Measurements from ENCODE around the gene FGF21. TPM values are rescaled to one million over a fixed set of nuclear protein-coding genes. Genes with fewer than 3 reads are reported as not detected.

FGF21 gene
- not detected in 2 replicates for total RNA-seq
- long read RNA-seq, result 0 reads

- Mint-ChIP-seq H3K27ac (no peak within 1 kb of the TSS), H3K27me3 (peaks cover 8% of the 10 kb centered on the region), H3K9me3 (ENCODE audit: low read depth) (no peaks in the 10 kb centered on the region), H3K4me3 (ENCODE audit: low read depth) (peak within 1 kb of the TSS; percentile 44), H3K4me1 (ENCODE audit: low read depth) (peaks cover 14% of the 10 kb centered on the region), H3K36me3 (ENCODE audit: insufficient read depth) (peaks cover 3% of the 10 kb centered on the region)
- DNase-seq (ENCODE audit: low spot score, unreplicated experiment), result no peak
- TF ChIP-seq CTCF (IDR thresholded peaks at IDR 0.05; ENCODE audit: unreplicated experiment), result no peak
Measured at GRCh38 chr19:48755084-48755641, at the start of gene FGF21. FGF21 (plus strand) TSS chr19:48755524; CDS start chr19:48756237, 713 bp downstream.

- H3K36me3 Mint-ChIP-seq (ENCODE audit: insufficient read depth), result peaks cover 9% of the 10 kb centered on the region
- no peaks in the 10 kb centered on the region for H3K4me1 Mint-ChIP-seq (ENCODE audit: low read depth)
- no peak overlapping the region for H3K4me3 Mint-ChIP-seq (ENCODE audit: low read depth)
- no peak for DNase-seq (ENCODE audit: low spot score, unreplicated experiment)
- H3K27me3 Mint-ChIP-seq, result no peaks in the 10 kb centered on the region
- no peak overlapping the region for H3K27ac Mint-ChIP-seq
- no peak for TF ChIP-seq CTCF (IDR thresholded peaks at IDR 0.05; ENCODE audit: unreplicated experiment)
- H3K9me3 Mint-ChIP-seq (ENCODE audit: low read depth), result no peaks in the 10 kb centered on the region
Measured at GRCh38 chr19:48708471-48708870, 46.9 kb upstream of the FGF21 start.

GRCh38 chr19:48711106-48711662 lies 44.1 kb upstream of the FGF21 start:
- no peak for TF ChIP-seq CTCF (IDR thresholded peaks at IDR 0.05; ENCODE audit: unreplicated experiment)
- Mint-ChIP-seq H3K4me1 (ENCODE audit: low read depth) (peaks cover 7% of the 10 kb centered on the region), H3K27me3 (no peaks in the 10 kb centered on the region), H3K27ac (no peak overlapping the region), H3K36me3 (ENCODE audit: insufficient read depth) (peaks cover 3% of the 10 kb centered on the region), H3K9me3 (ENCODE audit: low read depth) (no peaks in the 10 kb centered on the region), H3K4me3 (ENCODE audit: low read depth) (no peak overlapping the region)
- DNase-seq (ENCODE audit: low spot score, unreplicated experiment), result no peak

- DNase-seq (ENCODE audit: low spot score, unreplicated experiment), result no peak
- Mint-ChIP-seq H3K27me3 (no peaks in the 10 kb centered on the region), H3K9me3 (ENCODE audit: low read depth) (no peaks in the 10 kb centered on the region), H3K27ac (no peak overlapping the region), H3K4me3 (ENCODE audit: low read depth) (peak overlapping the region; percentile 80), H3K4me1 (ENCODE audit: low read depth) (peaks cover 11% of the 10 kb centered on the region), H3K36me3 (ENCODE audit: insufficient read depth) (peaks cover 2% of the 10 kb centered on the region)
- peak; percentile 34 for TF ChIP-seq CTCF (IDR thresholded peaks at IDR 0.05; ENCODE audit: unreplicated experiment)
Measured at GRCh38 chr19:48713041-48713863, 42.1 kb upstream of the FGF21 start.

GRCh38 chr19:48713864-48714755 lies 41.2 kb upstream of the FGF21 start:
- Mint-ChIP-seq H3K4me1 (ENCODE audit: low read depth) (peaks cover 15% of the 10 kb centered on the region), H3K27me3 (no peaks in the 10 kb centered on the region), H3K36me3 (ENCODE audit: insufficient read depth) (peaks cover 2% of the 10 kb centered on the region), H3K4me3 (ENCODE audit: low read depth) (peak overlapping the region; percentile 80), H3K27ac (peak overlapping the region; percentile 94), H3K9me3 (ENCODE audit: low read depth) (no peaks in the 10 kb centered on the region)
- DNase-seq (ENCODE audit: low spot score, unreplicated experiment), result peak; percentile 99
- TF ChIP-seq CTCF (IDR thresholded peaks at IDR 0.05; ENCODE audit: unreplicated experiment), result no peak
